AG10803 (cell line): Measurements from ENCODE around the gene HBG1.

Experiments
- DNase-seq: peaks from one replicate; pipeline ENCODE4 v3.0.0; 2010; ENCODE audit warnings: low read depth
- H3K4me3 ChIP-seq: 2 replicates; pipeline ENCODE4 v1.5.1; 2011; ENCODE audit warnings: mild to moderate bottlenecking, low read length, control low read depth
- CTCF ChIP-seq: conservative IDR thresholded peaks from 2 replicates; pipeline ENCODE4 v1.5.1; 2011; ENCODE audit warnings: mild to moderate bottlenecking, low read length, control low read depth, inconsistent platforms

Gene HBG1

GRCh38 chr11:5276697-5277096 is 27.0 kb upstream of the HBG1 start:
- H3K4me3 ChIP-seq, result no peak overlapping the region
- TF ChIP-seq CTCF, result no peak
- DNase-seq, result no peak

GRCh38 chr11:5275369-5276110 is 25.9 kb upstream of the HBG1 start:
- no peak overlapping the region for H3K4me3 ChIP-seq
- no peak for DNase-seq
- no peak for TF ChIP-seq CTCF

- H3K4me3 ChIP-seq, result no peak overlapping the region
- DNase-seq, result no peak
- TF ChIP-seq CTCF, result no peak
Measured at GRCh38 chr11:5274395-5274794, 24.7 kb upstream of the HBG1 start.

DNA sequence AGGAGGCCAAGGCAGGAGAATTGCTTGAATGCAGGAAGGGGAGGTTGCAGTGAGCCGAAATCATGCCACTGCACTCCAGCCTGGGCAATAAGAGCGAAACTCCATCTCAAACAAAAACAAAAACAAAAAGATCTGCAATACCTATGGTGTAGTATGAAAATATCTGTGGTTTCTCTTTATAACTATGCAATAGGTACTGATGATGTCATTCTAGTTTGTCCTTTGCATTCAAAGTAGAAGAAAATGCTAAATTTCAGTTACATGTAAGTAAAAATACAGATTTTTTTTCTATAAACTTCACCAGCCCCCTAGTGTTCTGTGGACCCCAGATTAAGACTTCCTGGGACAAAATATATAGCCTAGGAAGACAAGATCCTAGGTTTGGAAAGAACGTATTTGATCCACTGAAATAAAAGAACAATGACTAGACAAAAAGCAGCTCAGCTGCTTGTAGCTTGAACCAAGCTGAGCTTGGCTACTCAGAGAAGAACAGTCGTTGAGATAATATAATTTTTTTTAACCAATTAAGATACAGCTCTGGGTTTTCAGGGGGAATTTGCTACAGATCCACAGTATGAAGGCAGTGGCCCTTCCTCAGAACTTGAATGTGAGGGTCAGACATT is 22.8 kb upstream of the HBG1 start:
- H3K4me3 ChIP-seq, result no peak overlapping the region
- no peak for TF ChIP-seq CTCF
- DNase-seq, result no peak

- DNase-seq, result no peak
- TF ChIP-seq CTCF, result no peak
- no peak within 1 kb of the TSS for H3K4me3 ChIP-seq
Measured at GRCh38 chr11:5269715-5270147, 20.1 kb upstream of the HBG1 start, which contains the start of gene HBE1. HBE1 (minus strand) TSS chr11:5269945; CDS start chr11:5269890, 55 bp downstream.

GRCh38 chr11:5267033-5267563 is 17.4 kb upstream of the HBG1 start:
- no peak overlapping the region for H3K4me3 ChIP-seq
- no peak for DNase-seq
- TF ChIP-seq CTCF, result no peak

- TF ChIP-seq CTCF, result no peak
- DNase-seq, result no peak
- H3K4me3 ChIP-seq, result no peak overlapping the region
Measured at GRCh38 chr11:5266609-5267008, 17.0 kb upstream of the HBG1 start.
